NCI-H1105 treated with DMSO at 0.1 percent for 48 hours (cell line): Measurements from ENCODE around the gene ATG14.
"Not testable (repeated sequence)": the region's sequence is repeated elsewhere in the genome, so short reads cannot be mapped to it uniquely, and the experiment has no call there.

Experiments used
- DNase-seq: peaks from one replicate; lab custom pipeline; 2025; lab: John Stamatoyannopoulos, UW

The ATG14 gene

GRCh38 chr14:55386037-55386808 is 25.4 kb downstream of the ATG14 start:
- no peak for DNase-seq

- no peak for DNase-seq
Measured at GRCh38 chr14:55384536-55384935, 27.1 kb downstream of the ATG14 start.

- no peak for DNase-seq
Measured at GRCh38 chr14:55383541-55384140, 28.0 kb downstream of the ATG14 start.

- not testable (repeated sequence) for DNase-seq
Measured at GRCh38 chr14:55383056-55383466, 28.6 kb downstream of the ATG14 start.

DNA sequence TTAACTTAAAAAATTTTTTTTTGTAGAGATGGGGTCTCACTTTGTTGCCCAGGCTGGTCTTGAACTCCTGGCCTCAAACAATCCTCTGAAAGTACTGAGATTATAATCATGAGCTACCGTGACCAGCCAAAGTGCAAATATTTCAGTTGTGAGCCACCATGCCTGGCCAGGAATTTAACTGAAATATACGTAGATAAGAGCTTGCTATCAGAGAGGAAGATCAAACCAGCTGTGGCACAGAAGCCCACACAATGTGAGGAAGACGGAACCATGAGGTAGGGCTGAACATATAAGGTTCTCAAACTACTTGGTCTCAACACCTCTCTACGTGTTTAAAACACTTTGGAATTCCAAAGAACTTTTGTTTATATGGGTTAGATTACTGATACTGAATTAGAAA is 29.1 kb downstream of the ATG14 start:
- DNase-seq = no peak

DNA sequence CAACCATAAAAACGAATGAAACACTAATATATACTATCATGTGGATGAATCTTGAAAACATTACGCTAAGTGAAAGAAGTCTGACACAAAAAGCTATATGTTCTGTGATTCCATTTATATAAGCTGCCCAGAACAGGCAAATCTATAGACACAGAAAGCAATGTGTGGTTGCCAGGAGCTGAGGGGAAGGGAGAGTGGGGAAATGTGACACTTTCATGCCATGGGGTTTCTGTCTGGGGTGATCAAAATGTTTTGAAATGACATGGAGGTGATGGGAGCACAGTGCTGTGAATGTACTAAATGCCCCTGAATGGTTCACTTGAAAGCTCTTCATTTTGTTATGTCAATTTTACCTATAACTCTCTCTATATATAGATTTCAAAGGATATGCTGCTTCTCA is 30.1 kb downstream of the ATG14 start:
- no peak for DNase-seq

DNA sequence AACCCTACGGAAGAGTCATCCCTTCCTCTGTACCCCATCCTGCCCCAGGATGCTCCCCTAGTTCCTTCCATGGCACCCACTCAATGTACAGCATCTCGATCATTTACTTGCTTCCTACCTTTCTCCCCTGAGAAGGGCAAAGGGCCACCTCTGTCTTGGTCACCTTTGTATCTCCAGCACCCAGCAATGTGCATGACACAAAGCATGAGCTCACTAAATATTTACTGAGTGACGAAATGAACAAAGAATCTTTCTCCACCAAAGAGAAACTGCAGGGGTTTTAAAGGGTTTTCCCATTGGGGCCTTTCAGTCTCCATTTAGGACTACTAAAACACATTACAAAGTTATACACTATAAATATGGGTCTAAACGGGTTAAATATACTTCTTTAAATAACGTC is 30.6 kb downstream of the ATG14 start:
- no peak for DNase-seq

DNA sequence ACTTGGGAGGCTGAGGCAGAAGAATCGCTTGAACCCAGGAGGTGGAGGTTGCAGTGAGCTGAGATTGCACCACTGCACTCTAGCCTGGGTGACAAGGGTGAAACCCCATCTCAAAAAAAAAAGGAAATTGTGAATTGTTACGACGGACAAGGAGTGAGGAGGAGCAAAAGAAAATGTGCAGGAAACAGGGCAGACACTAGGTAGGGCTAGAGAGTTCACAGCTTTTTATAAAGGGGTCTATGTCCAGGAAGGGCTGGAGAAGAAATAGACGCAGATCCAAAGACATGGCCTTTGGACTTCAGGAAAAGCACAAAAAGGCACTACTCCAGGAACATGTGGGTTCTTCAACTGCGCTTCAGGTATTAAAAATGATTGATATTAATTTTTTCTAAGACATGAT is 34.4 kb downstream of the ATG14 start:
- DNase-seq = no peak

- no peak for DNase-seq
Measured at GRCh38 chr14:55374771-55375170, 36.9 kb downstream of the ATG14 start.

GRCh38 chr14:55373784-55374705 is 37.6 kb downstream of the ATG14 start:
- DNase-seq = no peak

GRCh38 chr14:55372825-55373224 is 38.8 kb downstream of the ATG14 start:
- DNase-seq = no peak

- DNase-seq = no peak
Measured at GRCh38 chr14:55372423-55372822, 39.2 kb downstream of the ATG14 start.

DNA sequence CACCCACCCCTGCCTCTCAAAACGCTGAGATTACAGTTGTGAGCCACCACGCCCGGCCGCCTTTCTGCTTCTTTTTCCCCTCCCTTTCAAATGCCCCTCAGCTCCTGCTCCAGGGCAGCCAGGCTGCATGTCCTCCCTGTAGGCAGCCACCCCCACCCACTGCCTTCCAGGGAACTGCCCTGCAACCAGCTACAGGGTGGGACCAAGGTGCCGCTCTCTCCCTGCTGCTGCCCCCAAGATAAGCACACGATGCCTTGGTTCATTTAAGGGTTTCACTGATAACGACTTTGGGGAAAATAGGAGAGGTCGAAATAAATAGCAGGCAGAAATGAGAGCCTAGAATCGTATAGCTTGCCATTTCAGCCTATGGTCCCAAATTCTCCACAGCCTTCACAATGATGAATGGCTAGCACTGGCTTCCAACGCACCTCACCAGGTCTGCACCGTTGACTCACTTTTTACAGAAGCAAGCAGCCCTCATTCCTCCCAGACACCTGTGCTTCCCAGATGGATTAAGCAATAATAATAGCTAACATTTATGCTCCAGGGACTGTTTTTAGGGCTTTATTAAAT is 40.7 kb downstream of the ATG14 start:
- no peak for DNase-seq

GRCh38 chr14:55366271-55366670 is 45.4 kb downstream of the ATG14 start:
- no peak for DNase-seq

- no peak for DNase-seq
Measured at GRCh38 chr14:55361190-55361589, 50.4 kb downstream of the ATG14 start.

GRCh38 chr14:55359307-55359706 is 52.3 kb downstream of the ATG14 start:
- no peak for DNase-seq

- DNase-seq = no peak
Measured at GRCh38 chr14:55356913-55357312, 54.7 kb downstream of the ATG14 start.

- no peak for DNase-seq
Measured at GRCh38 chr14:55355922-55356321, 55.7 kb downstream of the ATG14 start.

GRCh38 chr14:55354500-55354899 is 57.1 kb downstream of the ATG14 start:
- peak; percentile 48 for DNase-seq

DNA sequence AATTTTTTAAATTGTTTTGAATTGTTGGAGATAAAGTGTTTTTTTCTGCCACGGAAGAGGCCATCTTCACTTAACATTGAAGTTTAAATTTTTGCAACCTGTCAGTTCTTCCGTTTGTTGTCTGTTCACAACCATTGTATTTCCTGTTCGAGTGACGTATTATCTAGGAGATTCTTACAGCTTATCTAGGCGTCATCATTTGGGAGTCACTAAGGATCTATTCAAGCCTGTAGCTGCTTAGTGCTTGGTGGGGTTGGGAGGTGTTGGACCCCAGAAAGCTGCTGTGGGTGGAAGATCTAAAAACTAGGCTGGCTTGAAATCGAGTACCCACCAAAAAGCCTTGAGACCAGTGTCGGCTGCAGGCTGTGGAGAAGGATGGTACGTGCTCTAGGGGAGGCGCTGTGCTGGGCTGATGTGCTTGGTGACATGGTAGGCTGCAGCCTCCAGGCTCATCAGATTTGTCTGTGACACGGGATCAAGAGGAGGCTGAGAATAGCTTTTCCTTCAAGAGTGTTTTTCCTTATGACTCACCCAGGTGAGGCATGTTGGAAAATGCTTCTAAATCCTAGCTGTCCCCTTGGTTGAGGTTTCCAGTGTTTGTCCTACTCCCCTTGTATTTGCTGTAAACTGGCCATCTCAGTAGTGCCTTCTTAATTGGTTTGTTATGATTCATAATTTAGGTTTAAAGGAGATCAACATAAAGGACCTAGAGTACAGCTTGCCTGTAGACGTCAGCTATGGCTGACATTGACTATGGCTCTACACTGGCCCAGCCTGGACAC is 57.8 kb downstream of the ATG14 start:
- DNase-seq = no peak

DNA sequence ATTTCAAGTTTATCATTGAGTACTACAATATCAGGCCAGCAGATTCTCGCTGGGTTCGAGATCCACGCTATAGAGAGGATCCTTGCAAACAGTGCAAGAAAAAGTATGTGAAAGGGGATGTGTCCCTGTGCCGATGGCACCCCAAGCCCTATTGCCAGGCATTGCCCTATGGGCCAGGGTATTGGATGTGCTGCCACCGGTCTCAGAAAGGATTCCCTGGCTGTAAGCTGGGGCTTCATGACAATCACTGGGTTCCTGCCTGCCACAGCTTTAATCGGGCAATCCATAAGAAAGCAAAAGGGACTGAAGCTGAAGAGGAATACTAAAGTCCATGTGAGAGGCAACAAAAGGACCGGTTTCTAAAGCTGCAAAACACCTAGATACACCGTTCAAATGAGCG is 59.4 kb downstream of the ATG14 start:
- no peak for DNase-seq

GRCh38 chr14:55351111-55351510 is 60.5 kb downstream of the ATG14 start:
- DNase-seq = no peak
